CD4-positive, alpha-beta T cell treated with Interferon gamma for 1 hour (primary cell): ENCODE results near the gene COMT.

Experiments used
- DNase-seq: peaks from one replicate; pipeline ENCODE4 v3.0.0-alpha.2; 2020

Gene COMT

DNA sequence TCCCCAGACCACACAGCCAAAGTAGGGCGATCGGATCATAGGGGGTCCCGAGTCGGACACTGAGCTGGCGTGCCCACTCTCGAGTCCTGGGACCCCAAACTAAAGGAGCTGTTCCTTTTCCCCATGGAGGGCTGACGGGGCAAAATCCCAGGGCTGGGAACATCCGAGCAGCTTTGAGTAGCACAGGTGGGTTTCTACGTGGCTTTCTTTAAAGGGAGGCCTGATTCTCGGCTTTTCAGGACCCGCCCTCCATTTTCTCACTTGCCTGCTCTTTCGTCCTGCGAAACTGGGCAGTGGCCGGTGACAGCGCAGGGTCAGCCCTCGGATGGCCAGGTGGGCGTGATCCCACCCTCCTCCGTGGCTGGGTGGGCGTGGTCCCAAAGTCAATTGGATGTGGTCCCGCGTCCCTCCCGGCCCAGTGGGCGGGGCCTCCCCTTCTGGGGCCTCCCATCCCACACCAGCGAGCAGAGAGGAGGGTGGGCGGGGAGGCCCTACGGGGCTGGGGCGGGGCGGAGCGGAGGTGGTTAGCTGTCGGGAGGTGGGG, 17.5 kb downstream of the COMT start:
- DNase-seq = no peak

DNA sequence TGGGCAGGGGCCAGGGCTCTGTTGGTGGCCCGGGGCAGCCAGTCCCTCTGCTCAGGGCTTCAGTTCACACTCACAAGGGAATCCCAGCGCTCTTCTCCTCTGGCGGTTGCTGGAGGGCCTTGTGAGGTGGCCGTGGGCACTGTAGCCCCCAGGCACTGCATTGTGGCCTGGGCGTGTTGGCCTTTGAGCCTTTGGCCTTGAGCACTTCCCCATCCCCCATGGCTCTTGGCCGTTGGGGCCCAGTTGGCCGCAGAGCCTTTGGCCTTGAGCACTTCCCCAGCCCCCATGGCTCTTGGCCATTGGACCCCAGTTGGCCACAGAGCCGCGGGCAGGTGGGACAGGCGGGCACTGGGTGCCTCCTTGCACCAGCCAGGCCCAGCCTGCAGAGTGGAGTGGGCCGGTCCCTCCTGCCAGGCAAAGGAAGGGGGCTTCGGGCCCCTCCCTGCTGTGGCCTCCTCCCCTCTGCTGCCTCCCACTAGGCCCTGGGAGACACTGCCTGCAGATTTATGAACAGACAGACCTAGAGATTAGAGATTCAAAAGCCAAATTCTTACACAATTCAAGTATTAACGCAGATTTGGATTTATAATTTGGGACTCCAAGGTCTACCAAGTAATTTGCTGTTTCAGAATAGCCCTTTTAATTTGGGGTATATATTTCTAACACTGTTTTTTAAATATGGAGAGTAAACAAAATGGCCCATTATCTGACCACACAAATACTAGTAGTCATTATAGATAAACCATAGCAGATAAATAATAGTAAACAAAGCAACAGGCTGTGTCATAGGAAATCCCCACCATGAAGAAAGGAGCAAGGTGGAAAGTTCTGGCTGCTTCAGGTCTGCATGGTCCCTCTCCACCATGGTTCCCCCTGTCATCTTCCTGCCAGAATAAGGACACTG, 18.3 kb downstream of the COMT start:
- DNase-seq = no peak

DNA sequence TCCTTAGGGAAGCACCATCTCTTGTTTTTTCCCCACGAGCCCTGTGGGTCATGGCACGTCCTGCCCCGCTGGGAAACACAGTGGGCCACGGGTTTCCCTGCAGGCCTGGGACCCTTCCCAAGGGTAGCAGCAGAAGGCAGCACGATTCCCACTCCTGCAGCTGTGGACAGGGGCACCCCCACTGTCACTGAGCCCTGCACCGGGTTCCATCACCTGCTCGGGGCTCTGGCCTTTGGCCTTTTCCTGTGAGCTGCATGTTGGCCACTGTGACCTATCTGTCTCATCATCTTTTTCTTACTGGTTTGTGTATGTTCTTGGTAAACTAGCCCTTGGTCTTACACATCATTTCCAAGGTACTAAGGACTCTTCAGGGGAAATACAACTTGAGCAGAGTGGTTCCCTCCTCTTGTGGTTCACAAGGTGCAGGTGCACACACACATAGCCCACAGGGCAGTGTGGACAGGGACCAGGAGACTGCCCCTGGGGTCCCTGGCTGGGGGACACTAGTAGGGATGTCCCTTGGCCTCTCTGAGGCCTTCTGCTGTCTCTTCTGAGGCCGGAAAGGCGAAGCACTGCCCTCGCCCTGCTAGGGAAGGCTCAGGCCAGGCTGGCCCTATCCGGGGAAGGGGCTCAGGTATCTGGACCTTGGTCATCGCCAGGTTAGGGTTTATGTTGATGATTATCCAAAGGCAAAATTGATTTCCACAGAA, 19.1 kb downstream of the COMT start:
- DNase-seq = no peak

DNA sequence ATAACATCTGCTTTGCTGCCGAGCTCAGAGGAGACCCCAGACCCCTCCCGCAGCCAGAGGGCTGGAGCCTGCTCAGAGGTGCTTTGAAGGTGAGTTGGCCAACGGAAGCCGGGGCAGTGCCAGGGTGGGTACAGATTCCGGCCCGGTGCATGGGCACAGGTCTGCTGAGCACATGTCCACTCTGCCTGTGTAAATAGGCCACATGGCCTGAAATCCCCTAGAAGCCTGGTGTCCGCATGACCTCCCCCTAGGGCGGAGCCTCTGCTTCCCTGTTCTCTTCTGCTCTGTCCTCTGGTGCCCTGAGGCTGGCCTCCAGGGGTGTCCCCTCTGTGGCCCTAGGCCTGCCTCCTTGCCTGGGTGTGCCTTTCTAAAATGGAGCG, 19.6 kb downstream of the COMT start:
- no peak for DNase-seq

DNA sequence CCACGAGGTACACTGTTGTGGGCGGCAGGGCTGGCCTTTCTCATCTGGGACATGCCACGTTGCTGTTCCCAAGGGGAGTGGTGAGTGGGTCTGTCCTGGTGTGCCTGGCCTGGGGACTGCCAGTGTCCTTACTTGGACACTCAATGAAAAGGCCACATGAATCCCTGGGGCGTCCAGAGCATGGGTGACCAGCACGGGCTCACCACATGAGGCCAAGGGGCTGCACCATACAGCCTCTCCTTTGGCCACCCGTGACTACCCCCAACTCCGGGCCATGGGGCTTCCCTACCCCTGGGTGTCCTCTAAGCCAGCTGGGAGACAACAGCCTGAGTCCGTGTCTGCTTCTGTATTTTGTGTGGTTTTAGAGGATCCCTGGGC, 20.3 kb downstream of the COMT start:
- DNase-seq = no peak

DNA sequence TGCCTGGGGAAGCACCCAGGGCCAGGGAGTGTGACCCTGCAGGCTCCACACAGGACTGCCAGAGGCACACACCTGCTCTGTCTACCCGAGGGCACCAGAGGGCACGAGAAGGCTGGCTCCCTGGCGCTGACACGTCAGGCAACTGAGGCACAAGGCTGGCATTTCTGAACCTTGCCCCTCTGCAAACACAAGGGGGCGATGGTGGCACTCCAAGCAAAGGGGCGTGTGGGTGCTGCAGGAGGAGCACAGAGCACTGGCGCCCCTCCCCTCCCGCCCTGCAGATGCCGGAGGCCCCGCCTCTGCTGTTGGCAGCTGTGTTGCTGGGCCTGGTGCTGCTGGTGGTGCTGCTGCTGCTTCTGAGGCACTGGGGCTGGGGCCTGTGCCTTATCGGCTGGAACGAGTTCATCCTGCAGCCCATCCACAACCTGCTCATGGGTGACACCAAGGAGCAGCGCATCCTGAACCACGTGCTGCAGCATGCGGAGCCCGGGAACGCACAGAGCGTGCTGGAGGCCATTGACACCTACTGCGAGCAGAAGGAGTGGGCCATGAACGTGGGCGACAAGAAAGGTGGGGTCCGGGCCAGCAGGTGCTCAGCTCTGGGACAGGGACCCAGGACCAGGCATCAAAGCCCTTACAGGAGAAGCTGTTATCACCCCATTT, 20.8 kb downstream of the COMT start:
- peak; percentile 43 for DNase-seq

DNA sequence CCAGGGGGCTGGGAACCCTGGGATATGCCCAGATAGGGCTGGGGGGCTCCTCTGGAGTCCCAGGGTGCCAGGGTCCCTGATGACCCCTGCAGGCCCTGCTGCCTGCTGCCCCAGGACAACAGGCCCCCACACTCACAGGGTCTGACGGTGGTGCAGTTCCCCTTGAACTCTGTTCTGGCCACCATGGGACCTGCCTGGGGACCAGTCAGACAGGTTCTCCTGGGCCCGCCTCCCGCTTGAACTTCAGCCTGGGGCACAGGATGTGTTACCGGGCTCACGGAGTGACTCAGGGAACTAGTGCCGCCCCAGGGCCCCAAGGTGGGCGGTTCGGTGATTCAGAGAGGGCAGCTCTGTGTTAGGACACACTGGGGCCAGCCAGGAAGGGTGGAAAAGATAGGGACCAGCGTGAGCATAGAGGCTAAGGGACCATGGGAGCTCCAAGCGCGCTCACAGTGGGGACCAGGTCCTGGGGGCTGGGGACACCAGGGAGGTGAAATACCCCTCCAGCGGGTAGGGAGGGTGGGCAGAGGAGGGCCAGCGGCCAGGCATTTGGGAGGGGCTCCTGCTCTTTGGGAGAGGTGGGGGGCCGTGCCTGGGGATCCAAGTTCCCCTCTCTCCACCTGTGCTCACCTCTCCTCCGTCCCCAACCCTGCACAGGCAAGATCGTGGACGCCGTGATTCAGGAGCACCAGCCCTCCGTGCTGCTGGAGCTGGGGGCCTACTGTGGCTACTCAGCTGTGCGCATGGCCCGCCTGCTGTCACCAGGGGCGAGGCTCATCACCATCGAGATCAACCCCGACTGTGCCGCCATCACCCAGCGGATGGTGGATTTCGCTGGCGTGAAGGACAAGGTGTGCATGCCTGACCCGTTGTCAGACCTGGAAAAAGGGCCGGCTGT, 21.6 kb downstream of the COMT start:
- no peak for DNase-seq

DNA sequence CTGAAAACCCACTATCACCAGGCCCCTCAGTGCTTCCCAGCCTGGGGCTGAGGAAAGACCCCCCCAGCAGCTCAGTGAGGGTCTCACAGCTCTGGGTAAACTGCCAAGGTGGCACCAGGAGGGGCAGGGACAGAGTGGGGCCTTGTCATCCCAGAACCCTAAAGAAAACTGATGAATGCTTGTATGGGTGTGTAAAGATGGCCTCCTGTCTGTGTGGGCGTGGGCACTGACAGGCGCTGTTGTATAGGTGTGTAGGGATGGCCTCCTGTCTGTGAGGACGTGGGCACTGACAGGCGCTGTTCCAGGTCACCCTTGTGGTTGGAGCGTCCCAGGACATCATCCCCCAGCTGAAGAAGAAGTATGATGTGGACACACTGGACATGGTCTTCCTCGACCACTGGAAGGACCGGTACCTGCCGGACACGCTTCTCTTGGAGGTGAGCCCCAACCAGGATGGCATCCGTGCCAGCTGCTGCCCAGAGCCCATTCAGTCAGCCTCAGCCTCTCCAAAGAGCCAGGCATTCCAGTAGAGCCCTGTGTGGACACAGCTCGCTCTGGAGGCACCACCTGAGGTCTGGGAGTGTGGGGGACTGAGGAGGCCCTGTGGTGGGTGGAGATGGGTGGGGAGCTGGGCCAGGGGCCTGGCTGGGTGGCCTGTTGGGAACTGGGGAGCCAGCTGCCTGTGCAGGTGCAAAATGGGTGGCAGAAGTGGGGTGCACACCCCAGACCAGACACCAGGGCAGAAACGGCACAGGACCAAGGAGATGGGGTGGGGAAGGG, 22.5 kb downstream of the COMT start:
- no peak for DNase-seq

DNA sequence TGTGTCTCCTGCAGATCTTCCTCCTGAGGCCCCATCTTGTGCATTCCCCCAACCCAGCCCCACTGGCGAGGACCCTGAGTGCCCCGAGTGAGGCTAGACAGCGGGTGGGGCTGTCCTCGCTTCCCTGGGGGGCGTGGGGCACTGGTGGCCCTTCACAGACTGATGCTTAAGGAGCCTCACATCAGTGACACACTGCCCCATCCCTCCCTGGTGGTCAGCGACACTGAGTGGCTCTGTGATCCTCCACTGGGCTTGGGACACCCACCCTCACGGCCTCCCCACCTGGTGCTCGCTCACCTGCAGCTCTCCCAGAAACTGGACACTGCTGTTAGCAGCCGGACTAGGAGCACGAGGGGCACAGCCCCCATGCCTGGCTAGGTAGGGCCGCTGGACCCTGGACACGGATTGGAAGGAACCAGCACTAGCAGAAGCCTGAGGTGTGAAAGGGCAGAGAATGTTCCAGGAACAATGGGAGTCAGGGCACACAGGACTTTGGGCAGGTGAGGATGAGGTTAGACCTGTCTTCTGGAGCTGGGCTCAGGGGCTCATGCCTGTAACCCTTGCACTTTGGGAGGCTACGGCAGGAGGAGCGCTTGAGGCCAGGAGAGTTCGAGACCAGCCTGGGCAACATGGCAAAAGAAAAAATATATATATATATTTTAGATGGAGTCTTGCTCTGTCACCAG, 23.3 kb downstream of the COMT start:
- DNase-seq = no peak

DNA sequence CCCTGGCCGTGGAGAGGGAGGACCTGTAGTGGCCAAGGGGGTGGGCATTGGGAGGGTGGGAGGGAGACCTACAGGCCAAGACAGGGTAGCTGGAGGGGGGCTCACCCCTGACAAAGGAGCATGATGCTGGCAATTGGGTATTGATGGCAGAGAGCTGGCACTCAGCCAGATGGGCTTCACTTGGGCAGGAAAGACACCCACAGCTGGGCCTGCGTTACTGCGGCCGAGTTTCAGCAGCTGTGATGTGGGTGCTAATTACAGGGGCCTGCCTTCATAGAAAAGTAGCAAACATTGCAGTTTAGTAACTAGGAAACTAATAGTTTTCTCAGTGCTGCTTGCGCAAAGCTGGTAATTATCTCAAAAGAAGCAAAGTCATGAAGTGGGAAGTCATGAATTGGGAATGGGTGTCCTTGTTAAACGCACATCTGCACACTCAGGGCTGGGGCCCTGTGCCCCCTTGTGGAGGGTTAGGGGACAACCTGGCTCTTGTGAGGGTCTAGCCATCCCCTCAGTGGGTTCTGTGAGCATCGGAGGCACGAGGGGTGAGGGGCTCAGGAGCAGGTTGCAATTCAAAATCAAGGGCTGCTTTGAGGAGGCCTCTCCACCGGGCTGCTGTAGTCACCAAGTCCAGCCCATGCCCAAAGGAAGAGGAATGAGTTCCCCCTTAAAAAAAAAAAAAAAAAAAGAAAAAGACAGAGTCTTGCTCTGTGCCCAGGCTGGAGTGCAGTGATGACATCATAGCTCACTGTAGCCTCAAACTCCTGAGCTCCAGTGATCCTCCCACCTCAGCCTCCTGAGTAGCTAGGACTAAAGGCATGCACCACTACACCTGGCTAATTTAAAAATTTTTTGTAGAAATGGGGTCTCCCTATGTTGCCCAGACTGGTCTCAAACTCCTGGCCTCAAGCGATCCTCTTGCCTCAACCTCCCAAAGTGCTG, 24.5 kb downstream of the COMT start:
- DNase-seq = no peak

DNA sequence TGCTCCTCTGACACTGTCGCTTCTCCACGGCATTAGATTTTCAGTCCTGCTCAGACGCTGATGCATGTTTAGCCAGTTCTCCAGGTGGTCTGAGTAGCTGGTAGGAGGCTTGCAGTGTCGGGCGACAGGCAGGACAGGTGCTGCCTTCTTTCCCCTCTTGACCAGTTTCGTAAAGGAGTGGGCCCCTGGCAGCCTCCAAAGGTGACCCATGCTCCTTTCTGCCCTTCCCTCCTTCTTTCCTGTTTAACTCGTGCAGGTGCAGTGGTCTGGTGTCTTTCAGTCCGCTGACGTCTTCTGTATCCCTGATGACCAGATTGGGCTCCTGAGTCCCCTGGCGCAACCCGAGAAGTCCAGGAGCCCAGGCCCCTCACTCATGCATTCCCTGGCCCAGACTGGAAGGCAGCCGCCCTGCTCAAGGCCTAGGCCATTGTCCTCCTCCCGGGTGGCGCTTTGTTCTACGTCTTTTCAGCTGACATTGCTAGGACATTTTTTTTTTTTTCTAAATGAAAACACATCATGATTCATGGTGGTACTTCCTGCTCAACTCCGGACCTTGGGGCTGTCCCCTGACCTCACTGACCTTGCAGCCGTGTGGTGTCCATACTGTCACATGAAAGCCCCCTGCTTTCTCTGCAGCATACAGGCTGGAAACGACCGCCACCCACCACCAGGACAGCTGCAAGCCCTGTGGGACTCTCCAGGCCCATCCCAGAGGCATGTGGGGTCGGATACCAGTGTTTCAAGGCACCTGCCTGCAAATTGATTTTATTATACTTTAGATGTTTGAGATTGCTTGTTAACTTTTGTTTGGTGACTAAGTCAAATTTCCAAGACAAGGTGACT, 25.6 kb downstream of the COMT start:
- DNase-seq = no peak

DNA sequence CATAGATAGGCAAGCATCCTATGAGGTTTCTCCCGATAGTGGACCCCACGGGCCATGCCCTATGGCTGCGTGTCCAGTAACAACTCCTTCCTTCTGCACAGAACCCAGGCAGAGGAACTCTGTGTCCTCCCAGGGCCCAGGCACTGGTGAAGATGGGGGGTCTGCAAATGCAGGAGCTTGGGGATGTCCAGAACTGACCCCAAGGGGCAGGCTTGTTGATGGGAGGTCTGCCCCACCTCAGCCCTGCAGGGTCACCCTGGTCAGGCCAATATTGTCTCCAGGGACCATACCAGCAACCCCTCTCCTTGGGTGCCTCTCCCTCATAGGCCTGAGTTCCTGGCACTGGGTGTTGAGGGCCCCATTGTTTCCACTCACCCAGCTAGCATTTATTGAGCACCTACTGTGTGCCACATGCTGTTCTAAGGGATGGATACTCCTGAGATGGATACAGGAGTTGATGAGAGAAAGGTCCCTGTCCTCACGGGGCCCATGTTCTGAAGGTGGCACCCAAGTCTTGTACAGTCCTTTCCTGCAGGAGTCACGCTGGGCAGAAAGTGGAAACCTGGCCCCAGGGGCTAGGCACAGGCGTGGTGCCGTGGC, 26.4 kb downstream of the COMT start:
- no peak for DNase-seq

DNA sequence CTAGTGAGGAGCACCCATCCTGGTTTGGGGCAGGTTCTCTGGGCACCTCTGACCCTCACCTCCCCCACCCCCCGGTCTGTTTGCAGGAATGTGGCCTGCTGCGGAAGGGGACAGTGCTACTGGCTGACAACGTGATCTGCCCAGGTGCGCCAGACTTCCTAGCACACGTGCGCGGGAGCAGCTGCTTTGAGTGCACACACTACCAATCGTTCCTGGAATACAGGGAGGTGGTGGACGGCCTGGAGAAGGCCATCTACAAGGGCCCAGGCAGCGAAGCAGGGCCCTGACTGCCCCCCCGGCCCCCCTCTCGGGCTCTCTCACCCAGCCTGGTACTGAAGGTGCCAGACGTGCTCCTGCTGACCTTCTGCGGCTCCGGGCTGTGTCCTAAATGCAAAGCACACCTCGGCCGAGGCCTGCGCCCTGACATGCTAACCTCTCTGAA, 26.9 kb downstream of the COMT start:
- no peak for DNase-seq

DNA sequence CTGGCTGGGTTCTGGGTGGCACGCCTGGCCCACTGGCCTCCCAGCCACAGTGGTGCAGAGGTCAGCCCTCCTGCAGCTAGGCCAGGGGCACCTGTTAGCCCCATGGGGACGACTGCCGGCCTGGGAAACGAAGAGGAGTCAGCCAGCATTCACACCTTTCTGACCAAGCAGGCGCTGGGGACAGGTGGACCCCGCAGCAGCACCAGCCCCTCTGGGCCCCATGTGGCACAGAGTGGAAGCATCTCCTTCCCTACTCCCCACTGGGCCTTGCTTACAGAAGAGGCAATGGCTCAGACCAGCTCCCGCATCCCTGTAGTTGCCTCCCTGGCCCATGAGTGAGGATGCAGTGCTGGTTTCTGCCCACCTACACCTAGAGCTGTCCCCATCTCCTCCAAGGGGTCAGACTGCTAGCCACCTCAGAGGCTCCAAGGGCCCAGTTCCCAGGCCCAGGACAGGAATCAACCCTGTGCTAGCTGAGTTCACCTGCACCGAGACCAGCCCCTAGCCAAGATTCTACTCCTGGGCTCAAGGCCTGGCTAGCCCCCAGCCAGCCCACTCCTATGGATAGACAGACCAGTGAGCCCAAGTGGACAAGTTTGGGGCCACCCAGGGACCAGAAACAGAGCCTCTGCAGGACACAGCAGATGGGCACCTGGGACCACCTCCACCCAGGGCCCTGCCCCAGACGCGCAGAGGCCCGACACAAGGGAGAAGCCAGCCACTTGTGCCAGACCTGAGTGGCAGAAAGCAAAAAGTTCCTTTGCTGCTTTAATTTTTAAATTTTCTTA, 27.8 kb downstream of the COMT start:
- no peak for DNase-seq

DNA sequence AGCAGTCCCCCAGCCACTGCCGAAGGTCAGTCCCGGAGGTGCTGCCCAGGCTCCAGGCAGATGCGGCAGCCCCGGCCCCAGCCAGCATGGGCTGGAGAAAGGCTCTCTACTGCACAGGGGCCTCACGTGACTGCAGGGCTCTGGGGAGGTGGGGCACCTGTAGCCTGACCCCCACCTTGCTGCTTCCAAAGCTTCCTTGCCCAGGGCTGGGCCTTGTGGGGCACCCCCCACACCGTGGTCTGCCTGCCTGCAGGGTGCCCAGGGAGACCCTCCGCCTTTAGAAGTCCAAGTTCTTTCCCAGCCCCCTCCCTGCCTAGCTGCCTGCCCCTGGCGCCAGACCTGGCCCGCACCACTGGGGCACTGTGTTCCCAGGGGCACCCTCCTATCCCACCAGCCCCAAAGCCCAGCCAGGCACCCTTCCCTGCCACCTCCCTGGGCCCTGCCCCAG, 28.5 kb downstream of the COMT start:
- DNase-seq = no peak

DNA sequence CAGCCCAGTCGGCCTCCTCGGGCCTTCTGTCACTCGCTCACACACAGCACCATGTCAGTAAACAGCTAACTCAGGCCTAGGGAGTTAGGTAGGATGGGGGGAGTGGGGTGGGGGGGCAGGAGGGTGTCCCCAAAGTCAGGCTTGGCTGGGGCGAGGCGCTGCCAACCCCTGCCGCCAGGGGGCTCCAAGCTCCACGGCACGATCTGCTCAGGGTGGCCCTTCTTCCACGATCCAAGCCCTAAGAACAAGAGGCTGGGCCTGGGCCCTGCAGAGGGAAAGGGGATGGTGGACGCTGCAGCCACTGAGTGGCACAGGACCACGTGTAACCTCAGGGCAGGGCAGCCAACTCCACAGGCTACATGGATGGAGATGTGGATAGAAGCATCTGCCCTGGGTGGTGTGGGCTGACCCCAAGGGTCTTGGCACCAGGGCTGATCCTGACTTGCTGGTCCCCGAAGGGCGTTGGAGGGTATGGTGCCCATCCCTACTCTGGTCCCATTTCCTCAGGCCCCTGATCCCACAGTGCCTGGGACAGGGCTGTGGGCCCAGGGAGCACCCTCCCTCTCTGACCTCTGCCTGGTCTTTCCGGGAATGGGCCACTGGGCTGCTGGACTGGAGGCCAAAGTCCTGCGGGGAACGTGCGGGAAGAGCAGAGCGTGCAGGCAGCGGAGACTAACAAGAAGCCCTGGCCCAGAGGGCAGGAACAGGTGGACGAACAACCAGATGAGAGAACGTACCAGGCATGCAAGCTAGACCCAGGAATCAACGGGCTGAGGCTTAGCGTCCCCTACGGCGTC, 29.1 kb downstream of the COMT start:
- DNase-seq = peak; percentile 68
